Pancreas (tissue), 10 donors: Measurements from ENCODE around the gene RHD. TPM values are rescaled to one million over a fixed set of nuclear protein-coding genes. Genes with fewer than 3 reads are reported as not detected.

Experiments used
- ATAC-seq, 4 donors: fragments of 200-7000 bp; cut with Tn5 transposase; one replicate each; pipeline versions ENCODE4 v1.8.0 to v1.9.1; 2020; ENCODE audit warnings: mild to moderate bottlenecking in 4 of 4, moderate library complexity in 4 of 4
- DNase-seq, 6 donors: peaks; one replicate each; pipeline ENCODE4 v3.0.0-alpha.2; 2020
- FAIRE-seq: peaks from 2 replicates; lab custom pipeline; 2012; peaks lifted over from hg19 to GRCh38; lab: Jason Lieb, UNC
- H3K27ac ChIP-seq, 4 donors: fragments of 200-600 bp; sonication (generic); 1 replicate in 3 of 4; 2 replicates in 1 of 4; pipeline versions ENCODE4 v1.5.0 to v1.8.0; 2020
- H3K27me3 ChIP-seq, 4 donors: fragments of 200-600 bp; one replicate each; pipeline ENCODE4 v1.8.0; 2021
- H3K36me3 ChIP-seq, 3 donors: fragments of 200-600 bp; sonication (generic) in 1 of 3; one replicate each; pipeline versions ENCODE4 v1.5.0 to v1.8.0; 2020 to 2021
- H3K4me1 ChIP-seq, 3 donors: fragments of 200-600 bp; one replicate each; pipeline ENCODE4 v1.8.0; 2021
- H3K4me3 ChIP-seq, 4 donors: fragments of 200-600 bp; sonication (generic) in 2 of 4; one replicate each; pipeline versions ENCODE4 v1.5.0 to v1.8.0; 2020 to 2021
- H3K9me3 ChIP-seq, 4 donors: fragments of 200-600 bp; one replicate each; pipeline ENCODE4 v1.8.0; 2021
- CTCF ChIP-seq, 4 donors: fragments of 200-600 bp; sonication (generic) in 3 of 4; IDR thresholded peaks; one replicate each; pipeline versions ENCODE4 v1.5.0 to v1.8.0; 2021; ENCODE audit warnings: antibody characterized with exemption in 4 of 4
- WGBS, 2 donors: extraction: QIAGEN DNeasy Blood & Tissue Kit; methylation state at CpG; one replicate each; pipeline ENCODE4 v1.1.7; 2013; 5-methylcytosine and 5-hydroxymethylcytosine counted together
- intact Hi-C, 3 donors: fragments of 100-400 bp; cut with DNase I; formaldehyde crosslinking; loops; one replicate each; pipeline versions ENCODE4 v1.11.1 to v1.14.2; 2022
- polyA plus RNA-seq, 2 donors: library from polyadenylated mRNA; stranded (reverse); fragments of 200-250 nt; gene quantifications; one replicate each; pipeline ENCODE4 v1.2.3, GENCODE V29; 2013
- total RNA-seq, 6 donors: library from RNA; stranded (reverse); fragmentation: NEBNext Ultra II Directional in 4 of 6; extraction: Animal tissue kit (Norgen Biotek cat#: 25700) in 4 of 6; gene quantifications; one replicate each; pipeline versions ENCODE4 v1.2.1 to v1.2.4, GENCODE V29; 2021 to 2023
- donor health status: healthy with polysubstance abuse.
- donor health status: DM: no; HTN: no; CAD: no; lungs with moderate emphysema.
- donor health status: DM: no; HTN: no; CAD: no.
- donor health status: control.
- donor health status: control.
- donor health status: Bipolar disorder and iron deficiency.
- donor health status: DM: yes; HTN: yes; CAD: no.
- donor health status: DM: no; HTN: no; CAD: no.
- donor health status: DM: no; HTN: no; CAD: no.
- donor health status: DM: yes; HTN: yes; CAD: no.

RHD gene
- total and polyA plus RNA-seq, 8 donors, result not detected

GRCh38 chr1:25238046-25238445 is 34.3 kb upstream of the RHD start:
- no peaks in the 10 kb centered on the region for H3K9me3 ChIP-seq
- H3K4me3 ChIP-seq, result no peak overlapping the region
- H3K4me1 ChIP-seq, result peaks cover 0 to 17% (median 0%) of the 10 kb centered on the region in 3 donors
- peaks cover 0 to 16% (median 0%) of the 10 kb centered on the region in 3 donors for H3K36me3 ChIP-seq
- ATAC-seq (no peak), FAIRE-seq (no peak), DNase-seq (no peak)
- 87 to 93% methylated on average over 11 of the region's 11 CpGs for WGBS, 2 donors
- TF ChIP-seq CTCF (IDR thresholded peaks at IDR 0.05), result no peak
- no peak overlapping the region for H3K27ac ChIP-seq
- intact Hi-C loops, result no loop called here
- H3K27me3 ChIP-seq, result no peaks in the 10 kb centered on the region

- H3K27ac ChIP-seq, result peak overlapping the region; percentile 79 to 91 (median 84)
- peak; percentile 13 to 44 (median 22) for TF ChIP-seq CTCF (IDR thresholded peaks at IDR 0.05)
- H3K4me1 ChIP-seq, result peaks cover 5 to 25% (median 5%) of the 10 kb centered on the region in 3 donors
- H3K36me3 ChIP-seq, result peaks cover 0 to 35% (median 14%) of the 10 kb centered on the region in 3 donors
- DNase-seq (peak; percentile 90 to 98 (median 93)), FAIRE-seq (no peak), ATAC-seq (peak; percentile 90 to 95 (median 90))
- H3K9me3 ChIP-seq, result no peaks in the 10 kb centered on the region
- intact Hi-C loops, result no loop called here
- 1 to 3% methylated on average over 41 of the region's 41 CpGs for WGBS, 2 donors
- peak overlapping the region; percentile 29 to 44 (median 36) for H3K4me3 ChIP-seq
- no peaks in the 10 kb centered on the region for H3K27me3 ChIP-seq
These were observed 32.4 kb upstream of the RHD start for GRCh38 chr1:25239681-25240541.

- intact Hi-C loops, result no loop called here
- peaks cover 0 to 35% (median 16%) of the 10 kb centered on the region in 3 donors for H3K36me3 ChIP-seq
- no peaks in the 10 kb centered on the region for H3K27me3 ChIP-seq
- peaks cover 12 to 35% (median 13%) of the 10 kb centered on the region in 3 donors for H3K4me1 ChIP-seq
- H3K4me3 ChIP-seq, result no peak overlapping the region
- ATAC-seq (no peak), DNase-seq (no peak), FAIRE-seq (no peak)
- H3K9me3 ChIP-seq, result no peaks in the 10 kb centered on the region
- WGBS, 2 donors, result 46 to 62% methylated on average over 6 of the region's 6 CpGs
- H3K27ac ChIP-seq, result no peak overlapping the region
- TF ChIP-seq CTCF (IDR thresholded peaks at IDR 0.05), result no peak
These were observed 28.4 kb upstream of the RHD start for GRCh38 chr1:25243907-25244306.

GRCh38 chr1:25245393-25245792 is 26.9 kb upstream of the RHD start:
- Histone ChIP-seq H3K27ac (no peak overlapping the region), H3K9me3 (no peaks in the 10 kb centered on the region), H3K4me1 (peaks cover 12 to 33% (median 13%) of the 10 kb centered on the region in 3 donors), H3K27me3 (no peaks in the 10 kb centered on the region), H3K36me3 (peaks cover 0 to 35% (median 16%) of the 10 kb centered on the region in 3 donors), H3K4me3 (peak overlapping the region; percentile 68 to 98 (median 79))
- intact Hi-C loops, result no loop called here
- no peak for DNase-seq
- no peak for FAIRE-seq
- no peak for TF ChIP-seq CTCF (IDR thresholded peaks at IDR 0.05)
- WGBS, 2 donors, result 45 to 60% methylated on average over 5 of the region's 5 CpGs
- ATAC-seq, result no peak
